ENCODE results near the gene WEE1.
"Not testable (repeated sequence)": the region's sequence is repeated elsewhere in the genome, so short reads cannot be mapped to it uniquely, and the experiment has no call there.

The WEE1 gene

GRCh38 chr11:9596926-9597464 lies 23.5 kb downstream of the WEE1 start:
- no peak for DNase-seq (ENCODE audit: low read depth)

GRCh38 chr11:9600166-9600565 lies 26.7 kb downstream of the WEE1 start:
- no peak for DNase-seq (ENCODE audit: low read depth)

- DNase-seq (ENCODE audit: low read depth): no peak
Observed at GRCh38 chr11:9600644-9601036, 27.2 kb downstream of the WEE1 start.

GRCh38 chr11:9601037-9601875 lies 27.8 kb downstream of the WEE1 start:
- no peak for DNase-seq (ENCODE audit: low read depth)

- DNase-seq (ENCODE audit: low read depth): no peak
Observed at GRCh38 chr11:9601876-9602199, 28.4 kb downstream of the WEE1 start.

GRCh38 chr11:9603214-9603613 lies 29.7 kb downstream of the WEE1 start:
- not testable (repeated sequence) for DNase-seq (ENCODE audit: low read depth)

GRCh38 chr11:9604134-9604533 lies 30.7 kb downstream of the WEE1 start:
- no peak for DNase-seq (ENCODE audit: low read depth)

- no peak for DNase-seq (ENCODE audit: low read depth)
Observed at GRCh38 chr11:9605742-9606141, 32.3 kb downstream of the WEE1 start.

GRCh38 chr11:9606809-9607510 lies 33.5 kb downstream of the WEE1 start:
- DNase-seq (ENCODE audit: low read depth): no peak

- no peak for DNase-seq (ENCODE audit: low read depth)
Observed at GRCh38 chr11:9607511-9607899, 34.0 kb downstream of the WEE1 start.

GRCh38 chr11:9609002-9609759 lies 35.7 kb downstream of the WEE1 start:
- no peak for DNase-seq (ENCODE audit: low read depth)

GRCh38 chr11:9609841-9610240 lies 36.4 kb downstream of the WEE1 start:
- no peak for DNase-seq (ENCODE audit: low read depth)

- peak; percentile 66 for DNase-seq (ENCODE audit: low read depth)
Observed at GRCh38 chr11:9613118-9613829, 39.8 kb downstream of the WEE1 start.

GRCh38 chr11:9613830-9614762 lies 40.6 kb downstream of the WEE1 start:
- peak; percentile 73 for DNase-seq (ENCODE audit: low read depth)

GRCh38 chr11:9615031-9615451 lies 41.6 kb downstream of the WEE1 start:
- DNase-seq (ENCODE audit: low read depth): no peak

- no peak for DNase-seq (ENCODE audit: low read depth)
Observed at GRCh38 chr11:9616042-9616675, 42.7 kb downstream of the WEE1 start.

GRCh38 chr11:9616858-9617257 lies 43.4 kb downstream of the WEE1 start:
- DNase-seq (ENCODE audit: low read depth): no peak

- no peak for DNase-seq (ENCODE audit: low read depth)
Observed at GRCh38 chr11:9617940-9618339, 44.5 kb downstream of the WEE1 start.

- DNase-seq (ENCODE audit: low read depth): no peak
Observed at GRCh38 chr11:9619004-9619403, 45.5 kb downstream of the WEE1 start.

GRCh38 chr11:9619971-9620370 lies 46.5 kb downstream of the WEE1 start:
- DNase-seq (ENCODE audit: low read depth): no peak

Measured in stimulated activated CD8-positive, alpha-beta memory T cell treated with anti-CD3 and anti-CD28 coated beads, Interleukin-15, amount 100 ng/mL, for 24 hours (primary cell).